Measurements from ENCODE around the gene PITPNC1.

GRCh38 chr17:67696853-67697498 is 319.9 kb downstream of the PITPNC1 start:
- TF ChIP-seq, protein P1, sequence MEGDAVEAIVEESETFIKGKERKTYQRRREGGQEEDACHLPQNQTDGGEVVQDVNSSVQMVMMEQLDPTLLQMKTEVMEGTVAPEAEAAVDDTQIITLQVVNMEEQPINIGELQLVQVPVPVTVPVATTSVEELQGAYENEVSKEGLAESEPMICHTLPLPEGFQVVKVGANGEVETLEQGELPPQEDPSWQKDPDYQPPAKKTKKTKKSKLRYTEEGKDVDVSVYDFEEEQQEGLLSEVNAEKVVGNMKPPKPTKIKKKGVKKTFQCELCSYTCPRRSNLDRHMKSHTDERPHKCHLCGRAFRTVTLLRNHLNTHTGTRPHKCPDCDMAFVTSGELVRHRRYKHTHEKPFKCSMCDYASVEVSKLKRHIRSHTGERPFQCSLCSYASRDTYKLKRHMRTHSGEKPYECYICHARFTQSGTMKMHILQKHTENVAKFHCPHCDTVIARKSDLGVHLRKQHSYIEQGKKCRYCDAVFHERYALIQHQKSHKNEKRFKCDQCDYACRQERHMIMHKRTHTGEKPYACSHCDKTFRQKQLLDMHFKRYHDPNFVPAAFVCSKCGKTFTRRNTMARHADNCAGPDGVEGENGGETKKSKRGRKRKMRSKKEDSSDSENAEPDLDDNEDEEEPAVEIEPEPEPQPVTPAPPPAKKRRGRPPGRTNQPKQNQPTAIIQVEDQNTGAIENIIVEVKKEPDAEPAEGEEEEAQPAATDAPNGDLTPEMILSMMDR (conservative IDR thresholded peaks at IDR 0.05; ENCODE audit: low read depth, low read length) = no peak
- no peak for TF ChIP-seq EZH2 (IDR thresholded peaks at IDR 0.05; ENCODE audit: borderline replicate concordance, low read depth, low read length, poor library complexity, severe bottlenecking)

Measured in A673 (cell line).